ELF-1 (cell line): ENCODE results near the gene ETV4.
"Not testable (repeated sequence)": the region's sequence is repeated elsewhere in the genome, so short reads cannot be mapped to it uniquely, and the experiment has no call there.

ENCODE experiments used
- DNase-seq: peaks from one replicate; pipeline ENCODE4 v3.0.0-alpha.2; 2016; ENCODE audit warnings: low read depth, low spot score

ETV4 gene

DNA sequence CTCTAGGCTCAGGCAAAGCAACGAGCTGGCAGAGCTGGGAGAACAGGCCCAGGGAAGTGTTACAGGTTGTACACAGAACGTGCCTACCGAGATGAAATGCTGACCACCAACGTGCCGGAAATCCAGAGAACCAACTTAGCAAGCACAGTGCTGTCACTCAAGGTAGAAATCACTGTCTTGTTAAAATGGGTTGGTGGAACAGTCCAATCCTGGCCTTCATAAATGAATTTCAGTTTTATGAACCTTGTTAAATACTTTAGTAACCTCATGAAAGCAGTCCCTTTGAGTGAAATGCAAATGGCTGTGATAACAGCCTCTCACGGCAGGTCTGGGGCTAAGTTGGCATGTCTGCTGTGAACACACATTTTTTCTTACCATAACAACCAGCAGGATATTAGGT lies 29.0 kb downstream of the ETV4 start:
- no peak for DNase-seq

DNA sequence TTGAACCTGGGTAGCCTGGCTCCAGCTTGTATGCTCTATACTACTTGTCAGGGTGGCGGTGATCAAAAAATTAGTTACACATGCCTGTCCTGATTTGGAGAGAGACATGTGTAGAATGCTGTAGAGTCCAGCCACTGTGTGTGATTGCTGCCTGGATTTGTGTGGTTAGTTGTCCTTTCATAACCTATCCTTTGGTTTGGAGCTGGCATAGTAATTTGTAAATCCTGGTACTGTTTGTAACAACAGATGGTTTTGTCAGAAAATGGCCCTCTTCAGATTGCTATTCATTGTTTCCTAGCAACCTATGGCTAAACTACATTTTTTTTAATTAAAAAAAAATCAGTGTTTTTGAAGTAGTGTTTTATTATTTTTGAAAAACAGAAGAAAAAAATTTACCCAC lies 30.5 kb downstream of the ETV4 start:
- DNase-seq: no peak

DNA sequence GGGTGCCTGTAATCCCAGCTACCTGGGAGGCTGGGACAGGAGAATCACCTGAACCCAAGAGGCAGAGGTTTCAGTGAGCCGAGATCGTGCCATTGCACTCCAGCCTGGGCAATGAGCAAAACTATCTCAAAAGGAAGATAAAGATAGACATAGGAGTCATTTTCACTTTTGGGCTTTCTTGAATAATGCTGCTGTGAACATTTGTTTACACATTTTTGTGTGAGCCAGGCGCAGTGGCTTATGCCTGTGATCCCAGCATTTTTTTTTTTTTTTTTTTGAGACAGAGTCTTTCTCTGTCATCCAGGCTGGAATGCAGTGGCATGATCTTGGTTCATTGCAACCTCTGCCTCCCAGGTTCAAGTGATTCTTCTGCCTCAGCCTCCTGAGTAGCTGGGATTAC lies 34.9 kb downstream of the ETV4 start:
- DNase-seq: not testable (repeated sequence)

DNA sequence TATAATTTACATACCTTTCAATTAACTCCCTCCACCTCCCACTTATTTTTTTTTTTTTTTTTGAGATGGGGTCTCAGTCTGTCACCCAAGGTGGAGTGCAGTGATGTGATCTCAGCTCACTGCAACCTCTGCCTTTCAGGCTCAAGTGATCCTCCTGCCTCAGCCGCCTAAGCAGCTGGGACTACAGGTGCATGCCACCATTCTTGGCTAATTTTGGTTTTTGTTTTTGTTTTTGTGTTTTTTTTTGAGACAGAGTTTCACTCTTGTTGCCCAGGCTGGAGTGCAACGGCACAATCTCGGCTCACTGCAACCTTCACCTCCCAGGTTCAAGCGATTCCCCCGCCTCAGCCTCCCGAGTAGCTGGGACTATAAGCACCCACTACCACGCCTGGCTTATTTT lies 36.7 kb downstream of the ETV4 start:
- DNase-seq: not testable (repeated sequence)

DNA sequence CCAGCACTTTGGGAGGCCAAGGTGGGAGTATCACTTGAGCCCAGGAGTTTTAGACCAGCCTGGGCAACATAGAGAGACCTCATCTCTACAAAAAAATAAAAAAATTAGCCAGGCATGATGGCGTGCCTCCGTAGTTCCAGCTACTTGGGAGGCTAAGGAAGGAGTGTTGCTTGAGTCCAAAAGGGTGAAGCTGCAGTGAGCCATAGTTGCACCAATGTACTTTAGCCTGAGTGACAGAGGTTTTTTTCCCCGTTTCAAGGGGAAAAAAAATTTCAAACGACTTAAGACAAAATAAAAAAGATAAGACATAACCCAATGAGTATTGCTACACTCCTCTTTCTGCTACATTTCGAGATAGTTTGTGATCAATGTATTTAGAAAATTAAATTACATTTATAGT lies 55.5 kb downstream of the ETV4 start:
- DNase-seq: no peak

GRCh38 chr17:43483674-43484551 lies 62.2 kb downstream of the ETV4 start, which contains the start of gene DHX8:
Gene DHX8 (plus strand): TSS chr17:43483975. CDS start chr17:43484038, 63 bp downstream.
- DNase-seq: peak; percentile 100

- no peak for DNase-seq
Measured at GRCh38 chr17:43482103-43483012, 63.8 kb downstream of the ETV4 start.

GRCh38 chr17:43479948-43480347 lies 66.2 kb downstream of the ETV4 start:
- peak; percentile 60 for DNase-seq
